Glomerular endothelial cell (primary cell): Measurements from ENCODE around the gene LIMK2. TPM values are rescaled to one million over a fixed set of nuclear protein-coding genes. Genes with fewer than 3 reads are reported as not detected.

Experiments
- DNase-seq: peaks from one replicate; pipeline ENCODE4 v3.0.0-alpha.2; 2011; ENCODE audit warnings: low read depth, low spot score; ENCODE audit errors: extremely low read depth
- total RNA-seq: library from RNA; depleted of rRNA; stranded (reverse); fragments of >200 nt; gene quantifications from 2 replicates; pipeline ENCODE4 v1.2.3, GENCODE V29; 2015

Gene LIMK2
- total RNA-seq, 1 donor from 2014 or later: 108 TPM

DNA sequence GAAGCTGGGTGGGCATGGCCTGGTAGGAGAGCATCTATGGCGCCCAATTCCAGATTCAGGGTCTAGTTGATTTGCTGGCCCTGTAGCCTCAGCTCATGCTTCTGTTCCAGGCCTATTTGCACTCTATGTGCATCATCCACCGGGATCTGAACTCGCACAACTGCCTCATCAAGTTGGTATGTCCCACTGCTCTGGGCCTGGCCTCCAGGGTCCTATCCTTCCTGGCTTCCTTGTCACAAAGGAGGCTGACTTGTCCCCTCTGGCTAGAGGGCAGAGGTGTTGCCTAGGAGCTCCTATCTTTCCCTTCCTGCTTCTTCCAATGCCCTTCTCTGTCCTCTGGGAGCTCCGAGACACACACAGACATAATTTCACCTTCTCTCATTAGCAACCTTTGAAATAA lies 58.9 kb downstream of the LIMK2 start:
- no peak for DNase-seq

DNA sequence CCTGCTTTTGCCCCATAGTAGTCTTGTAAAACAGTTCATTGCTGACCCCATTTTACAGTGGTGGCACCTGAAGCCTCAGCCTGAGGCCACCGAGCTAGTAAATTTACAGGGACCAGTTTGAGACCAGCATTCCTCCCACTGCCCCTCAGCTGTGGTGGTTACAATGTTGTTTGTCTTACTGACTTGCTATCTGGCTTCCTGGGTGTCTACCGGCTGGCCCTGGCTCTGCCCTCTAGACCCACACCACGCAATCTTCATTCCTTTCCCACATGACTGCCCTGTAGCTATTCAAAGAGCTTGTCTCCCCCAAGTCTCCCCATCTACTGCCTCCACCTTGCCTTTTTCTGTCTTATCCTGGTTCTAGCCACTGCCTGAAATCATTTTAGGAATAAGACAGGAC lies 59.4 kb downstream of the LIMK2 start:
- DNase-seq: no peak

DNA sequence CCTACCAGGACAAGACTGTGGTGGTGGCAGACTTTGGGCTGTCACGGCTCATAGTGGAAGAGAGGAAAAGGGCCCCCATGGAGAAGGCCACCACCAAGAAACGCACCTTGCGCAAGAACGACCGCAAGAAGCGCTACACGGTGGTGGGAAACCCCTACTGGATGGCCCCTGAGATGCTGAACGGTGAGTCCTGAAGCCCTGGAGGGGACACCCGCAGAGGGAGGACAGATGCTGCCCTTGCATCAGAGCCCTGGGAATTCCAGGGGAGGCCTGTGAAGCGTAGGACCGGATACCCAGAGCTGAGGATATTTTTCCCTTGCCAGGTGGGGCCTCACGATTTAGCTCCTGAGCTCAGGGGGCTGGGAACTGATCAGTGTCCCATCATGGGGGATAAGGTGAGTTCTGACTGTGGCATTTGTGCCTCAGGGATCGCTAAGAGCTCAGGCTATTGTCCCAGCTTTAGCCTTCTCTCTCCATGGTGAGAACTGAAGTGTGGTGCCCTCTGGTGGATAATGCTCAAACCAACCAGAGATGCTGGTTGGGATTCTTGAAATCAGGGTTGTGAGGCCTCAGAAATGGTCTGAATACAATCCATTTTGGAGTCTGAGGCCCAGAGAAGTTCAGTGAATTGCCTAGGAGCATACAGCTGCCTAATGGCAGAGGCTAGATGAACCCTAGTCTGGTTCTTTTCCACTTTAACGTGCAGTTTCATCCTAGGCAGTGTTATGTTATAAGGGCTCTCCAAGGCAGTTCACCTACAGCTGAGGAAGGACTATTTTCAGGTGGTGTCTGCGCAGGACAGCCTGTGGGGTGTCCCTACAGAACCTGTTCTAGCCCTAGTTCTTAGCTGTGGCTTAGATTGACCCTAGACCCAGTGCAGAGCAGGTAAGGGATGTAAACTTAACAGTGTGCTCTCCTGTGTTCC lies 60.7 kb downstream of the LIMK2 start:
- no peak for DNase-seq

DNA sequence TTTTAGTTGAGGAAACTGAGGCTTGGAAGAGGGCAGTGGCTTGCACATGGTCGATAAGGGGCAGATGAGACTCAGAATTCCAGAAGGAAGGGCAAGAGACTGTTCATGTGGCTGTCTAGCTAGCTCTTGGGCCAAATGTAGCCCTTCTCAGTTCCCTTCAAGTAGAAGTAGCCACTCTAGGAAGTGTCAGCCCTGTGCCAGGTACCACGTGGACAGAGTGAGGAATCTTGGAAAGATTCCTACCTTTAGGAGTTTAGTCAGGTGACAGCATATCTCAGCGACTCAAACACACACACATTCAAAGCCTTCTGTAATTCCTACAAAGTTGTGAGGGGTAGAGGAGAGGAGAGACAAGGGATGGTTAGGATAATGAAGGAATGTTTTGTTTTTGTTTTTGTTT lies 61.9 kb downstream of the LIMK2 start:
- no peak for DNase-seq

DNA sequence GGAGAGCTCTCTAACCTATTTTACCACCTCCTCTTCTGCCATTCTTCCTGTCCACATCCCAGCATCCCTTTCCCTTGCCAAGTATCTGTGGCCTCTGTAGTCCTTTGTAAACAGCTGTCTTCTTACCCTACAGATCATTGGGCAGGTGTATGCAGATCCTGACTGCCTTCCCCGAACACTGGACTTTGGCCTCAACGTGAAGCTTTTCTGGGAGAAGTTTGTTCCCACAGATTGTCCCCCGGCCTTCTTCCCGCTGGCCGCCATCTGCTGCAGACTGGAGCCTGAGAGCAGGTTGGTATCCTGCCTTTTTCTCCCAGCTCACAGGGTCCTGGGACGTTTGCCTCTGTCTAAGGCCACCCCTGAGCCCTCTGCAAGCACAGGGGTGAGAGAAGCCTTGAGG lies 62.9 kb downstream of the LIMK2 start:
- no peak for DNase-seq

DNA sequence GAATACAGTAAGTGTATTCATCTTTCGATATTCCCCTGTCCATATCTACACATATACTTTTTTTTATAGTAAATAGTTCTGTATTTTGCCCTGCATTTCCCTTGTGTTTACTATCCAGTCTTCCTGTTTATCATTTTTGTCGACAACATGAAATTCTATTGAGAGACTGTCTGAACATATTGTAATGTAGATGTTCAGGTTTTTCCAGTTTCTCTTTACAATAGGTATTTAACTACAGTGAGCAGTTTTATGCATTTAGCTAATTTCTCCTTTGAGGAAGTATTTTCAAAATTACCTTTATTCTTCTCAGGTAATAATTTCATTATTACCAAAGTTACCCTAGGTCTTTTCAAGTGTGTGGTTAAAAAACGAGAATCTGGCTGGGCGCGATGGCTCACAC lies 63.5 kb downstream of the LIMK2 start:
- DNase-seq: no peak

DNA sequence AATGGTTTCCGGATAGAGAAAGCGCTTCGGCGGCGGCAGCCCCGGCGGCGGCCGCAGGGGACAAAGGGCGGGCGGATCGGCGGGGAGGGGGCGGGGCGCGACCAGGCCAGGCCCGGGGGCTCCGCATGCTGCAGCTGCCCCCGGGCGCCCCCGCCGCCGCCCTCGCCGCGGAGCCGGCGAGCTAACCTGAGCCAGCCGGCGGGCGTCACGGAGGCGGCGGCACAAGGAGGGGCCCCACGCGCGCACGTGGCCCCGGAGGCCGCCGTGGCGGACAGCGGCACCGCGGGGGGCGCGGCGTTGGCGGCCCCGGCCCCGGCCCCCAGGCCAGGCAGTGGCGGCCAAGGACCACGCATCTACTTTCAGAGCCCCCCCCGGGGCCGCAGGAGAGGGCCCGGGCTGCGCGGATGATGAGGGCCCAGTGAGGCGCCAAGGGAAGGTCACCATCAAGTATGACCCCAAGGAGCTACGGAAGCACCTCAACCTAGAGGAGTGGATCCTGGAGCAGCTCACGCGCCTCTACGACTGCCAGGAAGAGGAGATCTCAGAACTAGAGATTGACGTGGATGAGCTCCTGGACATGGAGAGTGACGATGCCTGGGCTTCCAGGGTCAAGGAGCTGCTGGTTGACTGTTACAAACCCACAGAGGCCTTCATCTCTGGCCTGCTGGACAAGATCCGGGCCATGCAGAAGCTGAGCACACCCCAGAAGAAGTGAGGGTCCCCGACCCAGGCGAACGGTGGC lies 64.5 kb downstream of the LIMK2 start:
- DNase-seq: no peak

DNA sequence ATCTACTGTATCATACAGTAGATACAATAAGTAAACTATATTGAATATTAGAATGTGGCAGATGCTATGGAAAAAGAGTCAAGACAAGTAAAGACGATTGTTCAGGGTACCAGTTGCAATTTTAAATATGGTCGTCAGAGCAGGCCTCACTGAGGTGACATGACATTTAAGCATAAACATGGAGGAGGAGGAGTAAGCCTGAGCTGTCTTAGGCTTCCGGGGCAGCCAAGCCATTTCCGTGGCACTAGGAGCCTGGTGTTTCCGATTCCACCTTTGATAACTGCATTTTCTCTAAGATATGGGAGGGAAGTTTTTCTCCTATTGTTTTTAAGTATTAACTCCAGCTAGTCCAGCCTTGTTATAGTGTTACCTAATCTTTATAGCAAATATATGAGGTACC lies 65.6 kb downstream of the LIMK2 start:
- DNase-seq: no peak

DNA sequence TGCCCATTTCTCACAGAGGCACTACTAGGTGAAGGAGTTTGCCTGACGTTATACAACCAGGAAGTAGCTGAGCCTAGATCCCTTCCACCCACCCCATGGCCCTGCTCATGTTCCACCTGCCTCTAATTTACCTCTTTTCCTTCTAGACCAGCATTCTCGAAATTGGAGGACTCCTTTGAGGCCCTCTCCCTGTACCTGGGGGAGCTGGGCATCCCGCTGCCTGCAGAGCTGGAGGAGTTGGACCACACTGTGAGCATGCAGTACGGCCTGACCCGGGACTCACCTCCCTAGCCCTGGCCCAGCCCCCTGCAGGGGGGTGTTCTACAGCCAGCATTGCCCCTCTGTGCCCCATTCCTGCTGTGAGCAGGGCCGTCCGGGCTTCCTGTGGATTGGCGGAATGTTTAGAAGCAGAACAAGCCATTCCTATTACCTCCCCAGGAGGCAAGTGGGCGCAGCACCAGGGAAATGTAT lies 66.1 kb downstream of the LIMK2 start:
- no peak for DNase-seq

DNA sequence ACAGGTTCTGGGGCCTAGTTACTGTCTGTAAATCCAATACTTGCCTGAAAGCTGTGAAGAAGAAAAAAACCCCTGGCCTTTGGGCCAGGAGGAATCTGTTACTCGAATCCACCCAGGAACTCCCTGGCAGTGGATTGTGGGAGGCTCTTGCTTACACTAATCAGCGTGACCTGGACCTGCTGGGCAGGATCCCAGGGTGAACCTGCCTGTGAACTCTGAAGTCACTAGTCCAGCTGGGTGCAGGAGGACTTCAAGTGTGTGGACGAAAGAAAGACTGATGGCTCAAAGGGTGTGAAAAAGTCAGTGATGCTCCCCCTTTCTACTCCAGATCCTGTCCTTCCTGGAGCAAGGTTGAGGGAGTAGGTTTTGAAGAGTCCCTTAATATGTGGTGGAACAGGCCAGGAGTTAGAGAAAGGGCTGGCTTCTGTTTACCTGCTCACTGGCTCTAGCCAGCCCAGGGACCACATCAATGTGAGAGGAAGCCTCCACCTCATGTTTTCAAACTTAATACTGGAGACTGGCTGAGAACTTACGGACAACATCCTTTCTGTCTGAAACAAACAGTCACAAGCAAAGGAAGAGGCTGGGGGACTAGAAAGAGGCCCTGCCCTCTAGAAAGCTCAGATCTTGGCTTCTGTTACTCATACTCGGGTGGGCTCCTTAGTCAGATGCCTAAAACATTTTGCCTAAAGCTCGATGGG lies 66.7 kb downstream of the LIMK2 start:
- DNase-seq: no peak

DNA sequence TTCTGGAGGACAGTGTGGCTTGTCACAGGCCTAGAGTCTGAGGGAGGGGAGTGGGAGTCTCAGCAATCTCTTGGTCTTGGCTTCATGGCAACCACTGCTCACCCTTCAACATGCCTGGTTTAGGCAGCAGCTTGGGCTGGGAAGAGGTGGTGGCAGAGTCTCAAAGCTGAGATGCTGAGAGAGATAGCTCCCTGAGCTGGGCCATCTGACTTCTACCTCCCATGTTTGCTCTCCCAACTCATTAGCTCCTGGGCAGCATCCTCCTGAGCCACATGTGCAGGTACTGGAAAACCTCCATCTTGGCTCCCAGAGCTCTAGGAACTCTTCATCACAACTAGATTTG lies 67.2 kb downstream of the LIMK2 start:
- DNase-seq: no peak

DNA sequence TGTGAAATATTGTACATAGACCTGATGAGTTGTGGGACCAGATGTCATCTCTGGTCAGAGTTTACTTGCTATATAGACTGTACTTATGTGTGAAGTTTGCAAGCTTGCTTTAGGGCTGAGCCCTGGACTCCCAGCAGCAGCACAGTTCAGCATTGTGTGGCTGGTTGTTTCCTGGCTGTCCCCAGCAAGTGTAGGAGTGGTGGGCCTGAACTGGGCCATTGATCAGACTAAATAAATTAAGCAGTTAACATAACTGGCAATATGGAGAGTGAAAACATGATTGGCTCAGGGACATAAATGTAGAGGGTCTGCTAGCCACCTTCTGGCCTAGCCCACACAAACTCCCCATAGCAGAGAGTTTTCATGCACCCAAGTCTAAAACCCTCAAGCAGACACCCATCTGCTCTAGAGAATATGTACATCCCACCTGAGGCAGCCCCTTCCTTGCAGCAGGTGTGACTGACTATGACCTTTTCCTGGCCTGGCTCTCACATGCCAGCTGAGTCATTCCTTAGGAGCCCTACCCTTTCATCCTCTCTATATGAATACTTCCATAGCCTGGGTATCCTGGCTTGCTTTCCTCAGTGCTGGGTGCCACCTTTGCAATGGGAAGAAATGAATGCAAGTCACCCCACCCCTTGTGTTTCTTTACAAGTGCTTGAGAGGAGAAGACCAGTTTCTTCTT lies 67.9 kb downstream of the LIMK2 start:
- no peak for DNase-seq

DNA sequence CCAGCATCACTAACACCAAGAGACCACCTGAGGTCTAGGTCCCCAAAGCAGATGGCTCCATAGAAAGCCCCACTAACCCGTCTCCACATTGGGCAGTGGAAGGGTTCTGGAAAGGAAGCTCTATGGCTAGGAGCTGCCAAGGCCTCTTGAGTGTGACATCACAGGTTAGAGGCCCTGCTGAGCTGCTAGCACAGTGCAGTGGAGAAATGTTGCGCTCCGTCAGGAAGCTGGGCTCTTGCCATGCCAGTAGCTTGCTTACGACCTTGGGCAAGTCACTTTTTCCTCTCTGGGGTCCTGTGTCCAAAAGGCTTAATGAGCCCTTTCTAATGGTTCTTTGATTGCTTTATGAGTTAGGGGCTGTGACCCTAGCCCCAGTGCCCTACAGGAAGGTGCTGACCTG lies 69.6 kb downstream of the LIMK2 start:
- no peak for DNase-seq

DNA sequence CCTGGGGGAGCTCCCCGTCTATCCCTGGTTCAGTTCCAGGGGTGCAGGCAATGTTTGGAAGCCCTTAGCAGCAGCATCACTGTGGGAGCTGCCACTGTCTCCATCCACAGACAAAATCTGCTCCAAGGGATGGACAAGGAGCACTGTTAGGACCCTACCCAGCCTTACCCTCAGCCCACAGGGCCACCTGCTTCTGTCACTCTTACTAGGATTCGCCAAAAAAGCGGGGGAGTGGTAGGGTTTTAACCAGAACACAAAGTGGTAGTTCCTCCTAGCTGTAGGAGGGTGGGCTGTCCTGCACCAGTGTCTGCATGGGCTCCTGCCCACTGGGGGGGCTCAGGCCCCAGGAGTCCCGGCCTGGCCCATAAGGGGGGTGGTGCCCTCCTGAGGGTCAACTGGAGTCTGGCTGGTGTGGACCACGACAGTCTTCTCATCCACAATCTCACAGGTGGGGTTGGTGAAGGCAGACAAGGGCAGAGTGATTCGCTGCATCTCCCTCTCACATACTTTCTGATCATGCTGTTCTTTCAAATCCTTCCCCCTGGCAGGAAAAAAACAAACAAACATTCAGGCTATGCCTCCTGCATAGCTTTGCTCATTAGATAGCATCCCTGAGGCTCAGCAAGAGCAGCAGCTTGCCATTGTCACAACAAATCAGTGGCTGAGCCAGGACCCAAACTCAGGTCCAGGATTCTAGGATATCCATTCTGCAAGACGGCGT lies 70.8 kb downstream of the LIMK2 start:
- DNase-seq: no peak

DNA sequence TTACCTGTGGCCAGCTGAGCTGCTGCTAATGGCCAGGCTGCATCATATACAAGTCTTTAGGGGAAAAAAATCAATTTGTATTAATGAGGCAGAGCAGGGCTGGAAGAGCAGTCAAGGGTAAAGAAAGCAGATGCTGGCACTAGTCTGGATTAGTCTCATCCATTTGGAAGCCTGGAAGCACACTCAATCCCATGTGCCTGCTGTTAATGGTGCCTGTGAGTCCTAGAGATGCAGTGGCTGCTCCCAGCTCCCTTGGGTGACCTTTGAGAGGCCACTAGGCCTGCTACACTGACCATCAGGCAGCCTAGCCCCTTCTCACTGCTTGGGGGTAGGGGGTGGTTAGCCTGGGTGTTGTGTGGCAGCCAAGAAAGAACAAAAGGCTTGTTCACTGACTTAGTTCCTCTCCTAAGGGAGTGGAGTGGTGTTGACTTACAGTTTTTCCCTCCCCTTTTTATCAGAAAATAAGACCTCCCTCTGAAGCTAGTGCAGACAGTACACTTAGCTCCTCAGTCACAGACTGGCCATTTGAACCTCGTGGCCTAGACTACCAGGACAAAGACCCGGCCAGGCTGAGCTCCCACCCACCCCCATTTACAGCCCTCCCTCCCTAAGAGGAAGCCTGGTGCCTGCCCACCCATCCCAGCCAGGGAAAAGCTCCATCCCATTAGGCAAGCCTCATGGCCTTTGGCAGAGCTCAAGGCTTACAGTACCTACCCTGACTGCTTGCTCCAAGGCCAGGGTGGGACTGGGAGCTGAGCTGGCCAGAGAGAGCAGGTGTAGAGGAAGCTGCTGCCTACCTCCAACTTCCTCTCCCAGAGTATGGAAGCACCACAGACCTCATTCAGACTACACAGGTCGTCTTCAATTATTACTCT lies 72.4 kb downstream of the LIMK2 start:
- no peak for DNase-seq

DNA sequence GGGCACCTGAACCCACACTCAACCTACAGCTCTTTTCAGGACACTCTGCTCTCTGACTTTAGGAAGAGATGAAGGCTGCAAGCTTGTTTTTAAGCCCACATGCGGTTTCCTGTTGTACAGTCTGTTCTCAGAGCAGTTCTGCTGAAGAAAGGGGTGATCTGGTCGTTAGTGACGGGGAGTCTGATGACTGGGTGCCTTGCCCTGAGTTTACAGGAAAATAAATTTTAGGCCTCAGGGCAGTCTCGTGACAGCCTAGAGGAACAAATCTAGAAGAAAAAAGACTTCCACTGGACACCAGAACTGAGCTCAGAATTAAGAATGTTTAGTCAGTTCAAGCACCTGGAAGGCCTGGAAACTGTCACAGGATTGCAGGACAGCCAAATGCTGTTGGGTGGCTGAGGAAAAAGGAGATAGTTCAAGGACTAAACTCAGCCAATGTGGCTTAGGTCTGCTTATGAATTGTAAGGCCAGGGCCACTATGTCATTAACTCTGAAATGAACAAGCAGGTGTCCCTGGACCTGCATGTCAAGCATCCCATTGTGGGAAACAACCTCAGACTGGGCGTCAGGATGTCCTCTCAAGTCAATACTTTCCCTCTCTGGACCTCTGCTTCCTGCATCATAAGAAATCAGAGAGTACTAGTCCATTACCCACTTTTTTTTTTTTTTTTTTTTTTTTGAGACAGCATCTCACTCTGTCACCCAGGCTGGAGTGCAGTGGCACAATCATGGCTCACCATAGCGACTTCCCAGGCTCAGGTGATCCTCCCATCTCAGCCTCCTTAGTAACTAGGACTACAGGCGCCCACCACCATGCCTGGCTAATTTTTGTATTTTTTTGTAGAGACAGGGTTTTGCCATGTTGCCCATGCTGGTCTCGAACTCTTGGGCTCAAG lies 74.5 kb downstream of the LIMK2 start:
- DNase-seq: no peak

DNA sequence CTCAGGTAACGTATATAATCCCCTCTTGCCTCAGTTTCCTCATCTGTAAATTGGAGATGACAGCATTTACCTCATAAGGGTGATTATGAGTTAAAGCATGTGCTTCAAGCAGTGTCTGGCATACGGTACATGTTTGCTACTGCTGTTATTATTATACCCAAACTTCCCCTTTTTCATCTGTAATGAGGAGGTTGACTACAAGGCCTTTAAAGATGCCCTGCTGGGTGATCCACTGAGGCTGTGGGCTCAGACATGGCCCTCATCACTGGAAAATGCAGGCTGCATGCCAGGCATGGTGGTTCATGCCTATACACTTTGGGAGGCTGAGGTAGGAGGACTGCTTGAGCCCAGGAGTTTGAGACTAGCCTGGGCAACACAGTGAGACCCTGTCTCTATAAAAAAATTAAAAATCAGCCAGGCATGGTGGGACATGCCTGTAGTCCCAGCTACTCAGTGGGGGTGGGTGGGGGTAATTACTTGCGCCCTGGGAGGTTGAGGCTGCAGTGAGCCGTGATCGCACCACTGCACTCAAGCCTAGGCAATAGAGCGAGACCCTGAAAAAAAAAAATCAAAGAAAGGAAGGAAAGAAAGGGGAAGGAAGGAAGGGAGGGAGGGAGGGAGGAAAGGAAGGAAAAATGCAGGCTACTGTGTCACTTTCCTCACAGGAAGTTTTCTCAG lies 75.9 kb downstream of the LIMK2 start:
- DNase-seq: no peak
